Activated CD4-positive, CD25-positive, alpha-beta regulatory T cell treated with anti-CD3 and anti-CD28 coated beads, Interleukin-2, amount 50 U/mL, for 24 hours (primary cell): Measurements from ENCODE around the gene STK39.

Source experiments
- ATAC-seq, 2 donors: fragments of 150-1000 bp; cut with Tn5 transposase; one replicate each; pipeline ENCODE4 v1.10.0; 2021; ENCODE audit warnings: mild to moderate bottlenecking in 1 of 2, moderate library complexity in 1 of 2

The STK39 gene

DNA sequence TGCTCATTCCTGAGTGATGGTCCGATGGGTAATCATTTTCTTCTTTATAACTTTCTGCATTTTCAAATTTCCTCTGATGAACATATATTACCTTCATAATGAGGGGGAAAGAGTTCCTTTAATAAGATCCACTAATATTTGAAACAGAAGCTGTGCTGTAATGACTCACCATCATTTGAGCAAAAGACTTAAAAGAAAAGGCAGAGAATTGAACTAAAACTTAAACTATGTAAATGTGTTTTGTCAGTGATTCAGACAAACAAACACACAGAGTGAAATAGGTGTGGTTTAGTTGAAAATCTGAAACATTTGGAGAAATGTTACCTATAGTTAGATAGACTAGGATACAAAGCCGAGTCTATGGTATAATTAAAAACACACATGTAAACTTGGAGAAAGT is 209.6 kb downstream of the STK39 start:
- ATAC-seq, result peak in 1 of 2 donors; percentile 22

DNA sequence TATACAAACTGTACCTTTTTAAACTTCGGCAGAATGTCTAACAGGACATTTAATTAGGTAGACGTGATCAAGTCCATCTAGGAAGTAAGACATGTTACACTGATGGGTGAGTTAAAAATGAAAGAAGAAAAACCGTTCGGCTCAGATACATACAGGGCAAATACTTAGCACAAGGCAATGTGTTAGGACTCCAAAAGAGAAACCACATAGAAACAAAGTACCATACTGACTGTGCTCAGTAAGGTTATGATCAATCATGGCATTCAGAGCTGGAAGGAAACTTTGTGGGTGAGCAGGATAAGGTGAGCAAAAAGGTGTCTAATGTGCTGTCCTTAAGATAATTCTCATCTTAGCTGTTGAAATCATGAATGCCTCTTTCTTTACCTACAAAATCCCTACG is 211.9 kb downstream of the STK39 start:
- ATAC-seq, result peak; percentile 83 to 90

DNA sequence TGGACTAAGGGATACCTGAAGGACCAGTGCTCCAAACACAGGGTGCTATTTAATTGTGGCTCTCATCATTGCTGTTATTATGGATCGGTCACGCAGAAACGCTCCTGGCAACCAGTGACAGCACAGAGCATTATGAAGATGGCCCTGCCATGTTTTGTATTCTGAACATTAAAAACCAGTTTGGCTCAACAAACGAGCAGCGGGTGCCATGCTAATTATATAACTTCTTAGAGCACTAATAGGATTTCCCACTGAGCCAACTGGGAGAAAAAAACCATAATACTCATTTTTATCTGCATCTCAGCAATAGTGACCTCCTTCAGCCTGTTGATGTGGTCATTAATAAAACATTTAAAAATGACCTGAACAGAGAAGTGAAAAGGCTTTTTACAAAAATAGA is 212.8 kb downstream of the STK39 start:
- ATAC-seq, result no peak

DNA sequence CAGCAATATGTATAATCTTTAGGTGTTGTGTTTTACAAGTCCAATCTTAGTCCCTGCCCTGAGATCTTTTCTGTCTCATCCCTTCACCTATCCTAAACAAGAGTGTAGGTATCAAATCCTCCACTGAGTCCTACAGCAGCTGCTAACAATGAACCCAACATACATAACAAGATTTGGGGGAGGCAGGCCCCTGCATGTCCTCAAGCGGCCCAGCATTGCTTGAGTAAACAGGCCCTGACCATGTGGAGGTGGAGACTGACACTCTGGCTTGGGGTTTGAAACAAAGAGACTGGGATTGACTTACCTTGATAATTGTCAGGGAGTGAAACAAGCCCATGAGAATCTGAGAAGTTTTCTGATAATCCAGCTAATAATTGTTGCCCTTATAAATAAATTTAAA is 213.4 kb downstream of the STK39 start:
- no peak for ATAC-seq

DNA sequence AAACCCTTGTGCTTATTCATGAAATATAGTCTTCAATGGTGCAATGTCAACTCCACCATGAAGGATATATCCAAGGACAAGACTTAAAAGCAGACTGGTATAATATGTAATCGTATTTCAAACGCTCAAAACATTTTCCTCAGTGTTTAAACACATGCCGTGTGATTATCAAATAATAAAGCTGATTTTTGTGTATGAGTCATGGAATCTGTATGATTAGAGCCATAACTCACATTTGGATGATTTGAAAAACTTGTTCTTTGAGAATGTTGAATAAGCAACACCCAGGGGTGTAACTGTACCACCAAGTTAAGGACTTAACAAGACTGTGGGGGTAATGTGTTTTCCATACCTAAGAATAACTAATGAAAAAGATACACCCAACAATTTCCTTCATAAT is 215.3 kb downstream of the STK39 start:
- ATAC-seq, result no peak

DNA sequence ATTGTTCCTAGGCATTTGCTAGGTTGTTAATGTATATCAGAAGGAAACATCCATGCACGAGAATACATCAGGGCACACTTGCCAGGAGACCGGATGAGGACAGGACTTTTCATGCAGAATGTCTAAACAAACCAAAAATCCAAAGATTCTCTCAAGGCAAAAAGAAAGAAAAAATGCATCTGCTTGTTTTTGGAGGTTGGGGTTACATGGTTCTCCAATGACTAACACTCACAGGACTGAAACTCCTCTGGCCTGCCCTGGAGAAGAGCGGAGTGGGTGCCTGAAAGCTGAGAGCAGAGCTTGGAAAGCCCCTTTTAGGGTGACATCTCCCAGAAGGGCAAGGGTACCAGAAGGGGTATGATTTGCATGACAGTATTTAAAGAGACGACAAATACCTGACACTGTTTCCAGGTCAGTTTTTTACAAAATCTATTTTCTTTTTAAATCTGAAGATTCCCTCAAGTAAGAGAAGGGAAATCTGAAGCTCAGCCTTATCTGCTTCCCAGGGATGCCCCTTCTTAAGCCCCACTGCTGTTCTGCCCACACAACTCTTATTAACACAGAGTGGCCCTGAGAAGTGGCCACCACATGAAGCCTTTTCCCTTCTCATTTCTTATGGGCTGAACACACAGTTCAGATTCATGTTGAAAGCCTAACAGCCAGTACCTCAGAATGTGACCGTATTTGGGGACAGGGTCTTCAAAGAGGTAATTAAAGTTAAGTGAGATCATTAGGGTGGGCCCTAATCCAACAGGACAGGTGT is 216.4 kb downstream of the STK39 start:
- peak; percentile 44 to 63 for ATAC-seq

DNA sequence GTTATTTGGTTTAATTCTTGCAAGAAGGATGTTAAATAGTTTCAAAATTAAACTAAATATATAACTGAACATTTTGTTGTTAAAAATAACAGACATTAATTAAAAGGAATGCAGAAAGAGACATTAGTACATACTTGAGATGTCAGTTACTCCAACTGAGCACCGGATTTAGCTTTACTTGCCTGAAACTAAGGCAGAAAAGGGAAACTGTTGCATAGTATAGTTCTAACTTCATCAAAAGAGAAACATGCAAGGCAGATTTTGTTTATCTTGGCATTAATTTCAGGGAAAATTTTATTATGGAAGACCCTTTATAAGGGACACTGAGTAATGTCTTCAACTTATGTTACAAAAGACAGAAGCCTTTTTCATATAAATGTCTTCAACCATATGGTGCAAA is 218.3 kb downstream of the STK39 start:
- ATAC-seq, result no peak

DNA sequence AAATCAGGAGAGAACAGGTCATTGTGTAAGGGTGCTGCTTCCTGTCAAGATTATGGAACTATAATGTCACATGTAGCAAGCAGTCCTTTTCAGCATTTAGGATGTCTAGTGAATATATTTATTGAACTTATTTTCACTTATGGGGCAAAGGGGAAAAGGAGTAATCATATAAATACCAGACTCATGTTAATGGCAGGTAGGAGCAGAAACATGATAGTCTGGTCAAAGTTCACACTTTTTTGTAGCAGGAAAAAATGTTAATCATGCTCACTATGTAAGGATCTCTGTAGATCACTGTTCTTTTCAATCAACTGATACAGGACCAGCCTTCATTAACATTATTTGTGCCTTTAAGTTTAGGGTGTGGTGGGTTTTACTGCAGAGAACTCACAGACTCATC is 219.0 kb downstream of the STK39 start:
- ATAC-seq, result no peak

DNA sequence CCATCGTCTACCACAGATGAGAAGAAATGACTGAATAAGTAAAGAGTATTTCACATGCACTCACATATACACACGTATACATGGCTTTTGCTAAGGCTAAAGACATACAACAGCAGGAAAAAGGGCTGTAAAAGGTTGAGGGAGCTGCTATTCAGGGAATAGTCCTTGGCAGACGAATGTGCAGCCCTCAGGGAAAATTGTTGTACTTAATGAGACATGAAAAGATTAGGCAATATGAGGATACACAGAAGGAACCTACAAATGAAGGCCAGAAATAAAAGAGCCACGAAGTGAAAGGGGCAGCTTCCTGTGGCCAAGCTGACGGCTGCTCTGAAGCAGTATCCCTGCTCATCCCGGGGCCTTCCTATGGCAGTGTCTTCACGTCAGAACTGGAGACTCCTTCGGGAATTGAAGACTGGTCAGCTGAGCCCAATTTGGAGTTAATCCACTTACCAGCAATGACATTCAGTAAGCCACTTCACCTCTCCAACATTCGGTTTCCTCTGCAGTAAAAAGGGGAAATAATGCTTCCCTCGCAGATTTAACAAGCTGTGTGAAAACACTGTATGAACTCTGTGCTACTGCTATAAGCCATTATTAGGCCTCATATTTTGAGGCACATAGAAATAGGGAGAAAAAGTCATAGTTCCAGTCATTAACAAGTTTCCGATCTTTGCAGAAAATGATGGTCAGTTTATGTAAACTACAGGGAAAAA is 221.8 kb downstream of the STK39 start:
- ATAC-seq, result no peak

DNA sequence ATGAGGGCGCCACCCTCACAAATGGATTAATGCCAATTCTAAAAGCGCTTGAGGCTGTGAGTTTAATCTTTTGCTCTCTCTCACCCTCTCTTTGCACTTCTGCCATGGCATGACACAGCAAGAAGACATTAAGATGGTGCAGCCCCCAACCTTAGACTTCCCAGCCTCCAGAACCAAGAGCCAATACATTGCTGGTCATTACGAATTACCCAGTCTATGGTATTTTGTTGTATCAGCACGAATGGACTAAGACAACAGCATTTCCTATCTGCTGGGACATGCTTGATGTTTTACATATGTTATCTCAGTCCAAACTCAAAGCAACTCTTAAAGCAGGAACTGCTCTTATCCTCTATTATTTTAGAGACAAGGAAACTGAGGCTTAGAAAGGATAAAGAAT is 222.9 kb downstream of the STK39 start:
- ATAC-seq, result no peak

DNA sequence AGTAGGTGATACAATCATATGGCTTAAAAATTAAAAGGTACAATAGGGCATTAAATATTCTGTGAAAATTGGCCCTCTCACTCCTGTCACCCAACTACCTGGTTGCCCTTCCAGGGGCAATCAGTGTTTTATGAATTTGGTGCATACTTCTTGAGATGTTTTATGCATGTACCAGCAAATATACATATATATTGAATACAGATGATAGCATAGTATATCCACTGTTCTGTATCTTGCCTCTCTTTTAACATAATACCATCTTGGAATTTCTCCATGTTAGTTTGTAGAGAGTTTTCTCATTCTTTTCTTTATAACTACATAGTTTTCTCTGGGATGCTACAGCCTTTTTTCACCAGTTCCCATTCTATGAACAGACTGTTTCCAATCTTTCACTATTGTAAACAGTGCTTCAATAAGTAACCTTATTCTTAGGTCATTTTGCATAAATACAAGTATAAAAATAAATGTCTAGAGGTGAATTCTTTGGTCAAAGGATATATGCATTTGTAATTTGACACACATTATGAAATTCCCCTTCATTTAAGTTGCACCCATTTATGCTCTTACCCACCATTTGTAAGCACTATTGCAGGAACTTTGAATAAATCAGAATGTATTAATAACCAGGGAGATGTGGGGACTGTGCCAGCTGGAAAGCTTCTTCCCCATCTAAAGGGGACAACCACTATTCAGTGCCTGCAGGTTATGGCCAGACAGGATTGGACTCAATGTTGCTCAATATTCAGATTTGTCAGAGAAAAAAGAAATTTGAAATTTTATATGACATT is 225.4 kb downstream of the STK39 start:
- no peak for ATAC-seq

DNA sequence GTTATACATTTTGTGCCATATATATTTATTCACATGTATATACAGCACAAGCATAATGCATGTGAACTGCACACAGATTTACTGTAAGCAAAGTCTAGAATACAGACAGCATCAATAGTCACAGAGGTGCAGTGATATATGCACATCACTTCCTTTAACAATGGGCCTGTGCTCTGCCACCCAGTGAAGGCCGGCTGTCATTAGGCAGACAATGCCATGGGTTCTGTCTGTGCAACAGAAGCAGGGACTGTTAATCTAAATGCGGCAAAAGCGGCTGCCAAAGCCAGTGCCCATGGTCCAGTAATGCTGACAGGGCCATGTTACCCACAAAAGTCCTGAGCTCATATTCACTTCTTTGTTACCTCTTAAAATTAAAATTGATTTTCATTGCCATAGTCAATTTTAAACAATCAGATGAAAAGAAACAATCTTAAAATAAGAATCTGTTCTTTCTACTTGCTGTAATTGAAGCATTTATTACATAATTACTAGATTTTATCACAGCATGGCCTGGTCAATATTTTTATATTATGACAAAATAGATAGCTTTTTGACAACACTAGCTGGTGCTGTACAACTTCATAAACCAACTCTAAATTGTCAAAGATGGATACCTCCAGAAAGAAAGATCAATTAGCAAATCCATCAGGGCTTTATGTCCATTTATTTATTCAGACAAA is 232.0 kb downstream of the STK39 start:
- ATAC-seq, result no peak

DNA sequence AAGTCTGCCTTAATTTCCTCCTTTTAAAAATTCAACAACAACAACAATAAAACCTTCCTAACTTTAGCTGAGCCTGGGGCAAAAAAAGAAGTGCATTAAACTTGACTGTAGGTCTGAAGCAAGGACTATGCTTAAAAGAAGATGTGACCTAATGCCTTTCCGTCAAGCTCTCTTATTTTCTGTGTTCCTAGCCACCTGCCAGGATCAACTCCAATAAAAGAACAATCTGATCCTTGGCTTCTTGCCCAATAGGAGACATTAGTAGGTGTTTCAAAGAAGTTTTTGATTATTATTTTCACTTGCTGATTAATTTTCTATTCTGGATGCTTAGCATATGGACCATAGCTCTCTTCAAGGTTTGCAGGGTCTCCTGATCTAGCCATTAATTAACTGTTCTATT is 237.5 kb downstream of the STK39 start:
- ATAC-seq, result no peak

DNA sequence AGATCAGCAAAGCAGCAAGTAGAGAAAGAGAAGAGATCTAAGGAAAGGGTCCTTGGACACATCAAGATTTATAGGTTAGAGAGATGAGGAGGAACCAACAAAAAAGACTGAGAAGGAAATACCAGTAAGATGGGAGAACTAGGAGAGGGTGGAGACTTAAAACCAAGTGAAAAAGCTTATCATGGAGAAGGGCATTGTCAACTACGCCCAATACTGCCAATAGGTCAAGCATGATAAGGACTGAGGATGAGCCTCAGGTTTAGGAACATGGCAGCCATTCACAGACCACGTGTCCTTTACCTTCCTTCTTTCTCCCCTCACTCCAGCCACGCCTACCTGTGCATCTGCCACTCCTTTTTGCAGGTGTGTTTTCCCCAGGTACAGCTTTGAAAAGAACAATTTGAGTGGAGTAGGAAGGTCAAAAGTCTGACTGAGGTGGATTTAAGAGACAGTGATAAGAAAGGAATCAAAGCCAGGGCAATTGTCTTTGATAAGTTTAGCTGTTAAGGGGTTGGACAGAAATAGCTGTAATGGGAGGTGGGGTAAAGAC is 238.7 kb downstream of the STK39 start:
- no peak for ATAC-seq

DNA sequence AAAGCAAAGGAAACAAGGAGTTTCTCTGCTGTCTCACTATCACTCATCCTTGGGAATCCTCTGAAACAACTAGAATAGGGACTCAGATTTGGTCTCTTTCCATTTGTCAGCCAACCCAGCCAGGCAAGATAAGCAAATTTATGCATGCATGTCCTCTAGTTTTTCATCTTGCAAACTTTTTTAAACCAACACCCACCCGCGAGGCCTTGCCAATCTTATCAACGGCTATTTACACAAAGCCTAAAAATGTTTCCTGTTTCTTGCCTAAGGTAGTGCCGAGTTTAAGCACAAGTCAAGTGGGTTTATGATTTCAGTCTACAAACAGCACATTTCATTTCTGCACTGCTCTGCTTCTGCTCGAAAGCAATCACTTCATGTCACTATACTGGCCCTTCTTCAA is 240.9 kb downstream of the STK39 start:
- no peak for ATAC-seq

DNA sequence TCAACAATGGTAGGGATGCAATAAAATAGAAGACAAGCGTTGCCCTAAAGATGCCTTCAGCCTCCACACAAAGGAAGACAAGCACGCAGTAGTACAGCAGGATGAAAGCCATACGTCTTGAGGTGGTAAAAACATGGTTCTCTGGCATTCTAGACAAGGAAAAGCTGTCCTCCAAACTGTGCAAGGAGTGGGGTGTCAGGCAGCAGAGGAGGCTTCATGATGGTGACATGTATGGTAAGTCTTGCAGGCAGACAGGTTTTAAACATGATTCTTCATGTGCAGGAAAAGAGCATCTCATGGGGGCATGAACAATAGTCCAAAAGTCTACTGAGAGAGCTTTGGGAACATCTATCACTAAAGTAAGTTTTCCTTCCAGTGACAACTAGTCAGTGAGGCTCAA is 241.8 kb downstream of the STK39 start:
- no peak for ATAC-seq

DNA sequence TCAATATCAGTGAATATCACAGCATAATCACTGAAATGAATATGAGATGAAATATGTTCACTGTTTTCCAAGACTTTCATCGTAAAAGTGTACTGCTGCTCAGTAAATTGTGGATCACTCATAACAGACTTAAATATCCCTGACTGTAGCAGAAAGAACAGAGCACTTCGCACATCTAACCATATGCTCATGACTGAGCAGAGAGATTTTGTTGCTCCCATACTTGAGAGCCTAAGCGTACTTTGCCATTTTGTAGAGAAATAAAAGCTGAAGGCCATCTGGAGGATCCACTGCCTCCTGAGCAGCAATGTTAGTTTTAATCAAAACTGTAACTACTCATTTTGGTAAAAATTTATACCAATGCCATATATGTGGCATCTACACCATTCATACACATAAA is 243.5 kb downstream of the STK39 start:
- no peak for ATAC-seq

DNA sequence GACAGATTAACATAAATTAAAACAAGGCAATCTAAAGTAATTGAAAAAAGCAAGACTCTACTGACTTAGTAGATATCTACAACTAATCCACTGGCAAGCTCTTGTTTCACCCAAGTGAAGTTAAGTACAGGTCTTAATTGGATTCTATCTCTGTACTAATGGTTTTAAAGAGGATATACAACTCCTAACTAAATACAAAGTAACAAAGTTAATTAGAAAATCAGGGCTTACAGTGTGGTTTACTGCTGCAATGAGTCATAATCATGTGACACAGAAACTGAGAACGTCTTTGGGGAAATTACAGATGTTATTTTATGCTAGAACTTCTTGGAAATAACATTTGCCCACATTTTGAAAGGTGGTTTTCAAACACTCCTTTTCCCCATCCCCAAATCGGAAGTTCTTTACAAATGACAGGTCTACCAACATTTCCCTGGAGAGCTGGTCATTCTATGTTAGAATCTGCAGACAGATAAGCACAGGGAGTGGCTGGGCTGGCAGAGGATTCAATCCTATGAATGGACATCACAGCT is 245.3 kb downstream of the STK39 start:
- peak; percentile 82 to 96 for ATAC-seq

DNA sequence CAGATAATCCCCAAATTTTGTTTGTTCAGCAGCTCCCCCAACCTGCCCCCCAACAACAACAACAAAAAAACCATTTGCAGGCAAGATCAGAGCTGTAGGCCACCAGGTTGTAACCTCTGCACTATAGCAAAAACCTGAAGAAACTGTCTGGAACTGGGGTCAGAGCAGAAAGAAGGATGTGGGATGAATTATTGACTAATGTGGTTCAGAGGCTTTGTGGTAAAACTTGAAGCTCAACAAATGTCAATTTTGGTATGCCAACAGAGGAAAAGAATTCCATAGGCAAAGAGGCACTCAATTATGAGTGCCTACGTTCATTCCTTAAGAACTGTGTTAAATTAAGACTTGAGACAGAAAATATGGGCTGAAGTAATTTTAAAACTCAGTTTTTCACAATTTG is 255.1 kb downstream of the STK39 start:
- no peak for ATAC-seq

DNA sequence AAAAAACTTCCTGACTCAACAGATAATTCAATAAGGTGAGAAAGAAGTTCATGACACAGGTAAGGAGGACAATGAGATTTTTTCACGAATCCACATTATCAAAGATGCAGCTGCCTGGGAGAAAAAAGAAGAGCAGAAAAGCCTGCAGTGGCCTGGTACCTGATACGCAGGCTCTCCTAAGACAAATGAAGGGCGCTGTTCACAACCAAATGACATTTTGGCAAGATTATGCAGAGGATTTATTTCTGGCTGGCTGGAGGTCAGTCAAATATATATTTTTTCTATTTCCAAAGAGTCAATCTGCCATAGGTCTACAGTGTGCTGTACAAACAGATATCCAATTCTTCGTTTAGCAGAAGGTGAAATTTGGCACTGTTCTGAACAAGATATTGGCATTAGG is 257.3 kb downstream of the STK39 start:
- no peak for ATAC-seq

DNA sequence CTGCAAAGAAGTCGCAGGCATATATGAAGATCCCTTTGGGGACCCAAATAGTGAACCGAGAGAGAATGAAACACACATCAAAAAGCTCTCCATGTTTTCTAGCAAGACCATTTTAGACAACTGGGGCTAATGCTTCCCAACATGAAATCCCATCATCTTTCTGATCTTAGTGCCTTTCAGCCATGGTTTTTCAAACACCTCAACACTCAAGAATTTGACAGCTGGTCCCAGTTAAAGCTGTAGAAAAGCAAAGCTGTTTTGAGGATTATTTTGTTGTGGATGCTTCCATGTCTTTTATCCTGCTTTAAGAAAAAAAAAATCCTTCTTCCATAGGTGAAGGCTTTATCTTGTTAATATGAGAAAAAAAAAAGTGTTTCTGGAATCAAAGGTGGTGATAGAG is 259.1 kb downstream of the STK39 start:
- no peak for ATAC-seq

DNA sequence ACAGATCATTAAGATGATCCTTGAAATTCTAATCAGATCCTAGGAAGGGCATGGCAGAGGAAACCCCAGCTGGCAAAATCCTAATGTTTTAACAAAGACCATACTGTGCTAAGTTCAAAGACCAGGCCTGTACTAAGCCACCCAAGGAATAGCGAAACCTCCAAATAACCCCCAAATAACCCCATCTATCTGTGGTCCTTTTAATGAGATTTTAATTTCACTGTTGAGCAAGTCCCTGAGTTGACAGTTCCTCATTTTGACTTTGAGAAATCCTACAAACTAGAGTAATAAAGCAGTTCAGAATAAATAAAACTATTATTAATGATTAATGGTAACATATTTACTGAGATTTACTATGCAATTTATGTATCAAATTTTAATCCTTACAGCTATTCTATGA is 259.8 kb downstream of the STK39 start:
- ATAC-seq, result no peak

DNA sequence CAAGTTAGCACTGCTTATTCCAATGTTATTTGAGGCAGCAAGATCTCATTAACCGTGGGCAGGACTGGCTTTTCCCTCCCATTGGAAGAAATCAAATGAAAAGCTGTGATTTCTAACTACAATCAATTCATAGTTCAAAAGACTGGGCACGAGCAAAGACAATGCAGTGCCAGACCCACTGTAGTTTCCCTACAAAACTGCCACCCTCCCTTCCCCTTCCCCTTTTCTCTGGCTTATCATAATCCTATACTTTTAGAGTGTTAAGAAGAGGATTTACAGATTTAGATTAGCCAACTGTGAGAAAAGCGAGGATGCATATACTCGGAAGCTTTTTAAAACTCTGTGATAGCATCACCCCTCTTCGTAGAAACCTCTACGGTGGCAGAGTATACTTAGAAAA is 260.4 kb downstream of the STK39 start:
- ATAC-seq, result no peak
